Memory B cell (primary cell): Measurements from ENCODE around the gene PPP1R14C.
"Not testable (repeated sequence)": the region's sequence is repeated elsewhere in the genome, so short reads cannot be mapped to it uniquely, and the experiment has no call there.

ENCODE experiments used
- ATAC-seq: fragments of 150-1000 bp; cut with Tn5 transposase; 2 replicates; pipeline ENCODE4 v1.10.0; 2021; ENCODE audit warnings: low read depth, mild to moderate bottlenecking, moderate library complexity
- DNase-seq, 2 donors: peaks; one replicate each; pipeline ENCODE4 v3.0.0; 2022; ENCODE audit warnings: low spot score in 2 of 2
- H3K27ac Mint-ChIP-seq: one replicate; pipeline ENCODE4 v1.8.0; 2022; ENCODE audit warnings: mild to moderate bottlenecking, moderate library complexity, mixed read lengths
- H3K27me3 Mint-ChIP-seq: one replicate; pipeline ENCODE4 v1.8.0; 2022; ENCODE audit warnings: mixed read lengths
- H3K36me3 Mint-ChIP-seq: one replicate; pipeline ENCODE4 v1.8.0; 2022; ENCODE audit warnings: mild to moderate bottlenecking, mixed read lengths
- H3K4me1 Mint-ChIP-seq: one replicate; pipeline ENCODE4 v1.8.0; 2022; ENCODE audit warnings: mixed read lengths
- H3K4me3 Mint-ChIP-seq: one replicate; pipeline ENCODE4 v1.8.0; 2022; ENCODE audit warnings: mild to moderate bottlenecking, moderate library complexity, mixed read lengths
- H3K9me3 Mint-ChIP-seq: one replicate; pipeline ENCODE4 v1.8.0; 2022; ENCODE audit warnings: mixed read lengths

The PPP1R14C gene

DNA sequence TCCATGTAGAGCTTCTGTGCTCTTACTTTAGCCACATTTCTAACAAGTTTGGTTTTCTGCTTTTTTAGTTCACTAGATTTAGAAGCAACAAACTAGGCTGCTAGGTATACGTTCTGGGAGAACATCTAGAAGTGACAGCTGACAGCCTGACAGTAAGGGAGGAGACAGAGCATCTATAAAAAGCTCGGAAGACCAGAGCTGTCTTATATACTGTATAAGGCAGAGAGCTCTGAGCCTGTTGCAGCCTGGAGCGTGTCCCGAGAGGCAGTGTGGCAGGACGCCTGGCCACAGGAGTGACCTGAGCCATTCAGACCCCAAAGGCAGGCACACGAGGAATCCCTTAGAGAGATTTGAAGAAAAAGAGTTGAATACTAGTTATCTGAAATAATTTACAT is 24.6 kb downstream of the PPP1R14C start:
- no peak overlapping the region for H3K4me3 Mint-ChIP-seq
- H3K4me1 Mint-ChIP-seq: peaks cover 23% of the 10 kb centered on the region
- peak; percentile 26 for ATAC-seq
- H3K27me3 Mint-ChIP-seq: no peaks in the 10 kb centered on the region
- peak overlapping the region; percentile 87 for H3K27ac Mint-ChIP-seq
- DNase-seq: no peak
- H3K36me3 Mint-ChIP-seq: no peaks in the 10 kb centered on the region
- peaks cover 5% of the 10 kb centered on the region for H3K9me3 Mint-ChIP-seq

DNA sequence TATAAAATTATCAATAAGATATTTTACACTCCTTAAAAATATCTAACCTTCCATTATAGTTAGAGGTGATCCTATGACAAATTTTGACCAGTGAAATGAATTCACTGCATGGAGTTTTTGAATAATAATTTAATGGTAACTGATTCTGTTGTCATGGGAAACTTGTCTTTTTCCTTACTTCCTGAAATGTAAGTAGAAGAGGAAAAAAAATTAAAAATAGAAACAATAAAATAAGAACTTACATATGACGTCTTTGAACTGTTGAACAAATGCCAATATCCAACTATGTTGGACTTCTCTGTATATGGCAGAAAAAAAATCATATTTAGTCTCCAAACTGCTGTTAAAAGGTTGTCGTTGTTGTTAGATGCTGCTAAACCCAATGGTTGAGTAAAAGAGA is 26.3 kb downstream of the PPP1R14C start:
- H3K4me1 Mint-ChIP-seq: peaks cover 23% of the 10 kb centered on the region
- H3K36me3 Mint-ChIP-seq: no peaks in the 10 kb centered on the region
- H3K27me3 Mint-ChIP-seq: no peaks in the 10 kb centered on the region
- peak overlapping the region; percentile 11 for H3K4me3 Mint-ChIP-seq
- H3K27ac Mint-ChIP-seq: no peak overlapping the region
- DNase-seq: no peak
- ATAC-seq: no peak
- H3K9me3 Mint-ChIP-seq: peaks cover 5% of the 10 kb centered on the region

DNA sequence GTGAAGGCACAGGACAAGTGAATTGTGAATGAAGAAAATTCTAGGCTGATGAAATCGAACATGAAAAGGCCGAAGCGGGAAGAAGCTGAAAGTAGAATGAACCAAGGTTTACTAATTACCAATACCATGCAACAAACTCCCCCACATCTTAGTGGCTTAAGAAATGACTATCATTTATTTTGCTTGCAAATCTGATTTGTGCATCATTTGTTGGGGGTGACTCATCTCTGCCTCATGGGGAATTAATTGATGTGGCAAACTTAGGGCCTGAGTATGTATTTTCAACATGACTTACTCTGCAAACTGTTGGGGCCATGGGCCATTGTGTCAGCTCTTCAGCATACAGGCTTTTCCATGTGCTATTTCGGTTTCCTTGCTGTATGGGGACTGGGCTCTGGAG is 26.8 kb downstream of the PPP1R14C start:
- Mint-ChIP-seq H3K4me3 (peak overlapping the region; percentile 11), H3K27me3 (no peaks in the 10 kb centered on the region), H3K27ac (no peak overlapping the region), H3K4me1 (peaks cover 23% of the 10 kb centered on the region), H3K9me3 (peaks cover 5% of the 10 kb centered on the region), H3K36me3 (no peaks in the 10 kb centered on the region)
- ATAC-seq (no peak), DNase-seq (no peak)

- no peak overlapping the region for H3K4me3 Mint-ChIP-seq
- peaks cover 3% of the 10 kb centered on the region for H3K9me3 Mint-ChIP-seq
- H3K4me1 Mint-ChIP-seq: peaks cover 19% of the 10 kb centered on the region
- H3K27me3 Mint-ChIP-seq: no peaks in the 10 kb centered on the region
- no peak for ATAC-seq
- H3K36me3 Mint-ChIP-seq: no peaks in the 10 kb centered on the region
- DNase-seq: no peak
- H3K27ac Mint-ChIP-seq: no peak overlapping the region
Measured at GRCh38 chr6:150172929-150173328, 30.1 kb downstream of the PPP1R14C start.

DNA sequence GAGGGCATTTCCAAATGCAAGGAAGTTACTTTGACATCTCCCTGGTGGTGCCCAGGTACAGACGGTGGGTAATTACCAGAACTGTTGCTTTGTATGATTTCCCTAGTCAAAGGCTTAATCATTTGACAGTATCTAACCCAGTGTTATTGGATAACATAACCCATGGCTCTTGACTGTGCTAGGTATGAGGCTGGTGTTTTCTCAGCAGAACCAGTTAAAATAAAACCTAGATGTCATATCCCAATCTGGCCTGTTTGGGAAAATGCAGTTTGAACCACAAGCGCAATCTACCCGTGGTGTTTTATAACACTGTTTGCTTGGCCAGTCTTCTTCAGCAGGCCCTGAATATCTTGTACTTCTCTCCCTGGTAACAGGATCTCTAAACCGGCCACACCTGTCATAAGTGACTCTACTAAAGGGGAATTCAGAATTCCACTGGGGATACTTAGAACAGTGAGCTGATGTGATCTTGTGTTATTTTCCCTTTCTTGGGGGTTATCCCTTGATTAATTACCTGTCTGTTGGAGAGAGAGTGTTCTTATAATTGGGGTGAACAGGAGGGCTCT is 32.8 kb downstream of the PPP1R14C start:
- DNase-seq (no peak), ATAC-seq (no peak)
- no peaks in the 10 kb centered on the region for H3K9me3 Mint-ChIP-seq
- no peaks in the 10 kb centered on the region for H3K36me3 Mint-ChIP-seq
- H3K4me3 Mint-ChIP-seq: no peak overlapping the region
- peaks cover 9% of the 10 kb centered on the region for H3K4me1 Mint-ChIP-seq
- no peaks in the 10 kb centered on the region for H3K27me3 Mint-ChIP-seq
- H3K27ac Mint-ChIP-seq: no peak overlapping the region

GRCh38 chr6:150176152-150176551 is 33.3 kb downstream of the PPP1R14C start:
- Mint-ChIP-seq H3K36me3 (no peaks in the 10 kb centered on the region), H3K4me3 (no peak overlapping the region), H3K27me3 (no peaks in the 10 kb centered on the region), H3K27ac (no peak overlapping the region), H3K9me3 (no peaks in the 10 kb centered on the region), H3K4me1 (peaks cover 6% of the 10 kb centered on the region)
- DNase-seq: no peak
- ATAC-seq: no peak

GRCh38 chr6:150176659-150177058 is 33.8 kb downstream of the PPP1R14C start:
- H3K4me1 Mint-ChIP-seq: peaks cover 6% of the 10 kb centered on the region
- no peak overlapping the region for H3K4me3 Mint-ChIP-seq
- H3K27me3 Mint-ChIP-seq: no peaks in the 10 kb centered on the region
- ATAC-seq: no peak
- H3K9me3 Mint-ChIP-seq: no peaks in the 10 kb centered on the region
- H3K27ac Mint-ChIP-seq: no peak overlapping the region
- H3K36me3 Mint-ChIP-seq: no peaks in the 10 kb centered on the region
- DNase-seq: no peak

- DNase-seq (no peak), ATAC-seq (no peak)
- H3K36me3 Mint-ChIP-seq: no peaks in the 10 kb centered on the region
- H3K9me3 Mint-ChIP-seq: no peaks in the 10 kb centered on the region
- H3K4me3 Mint-ChIP-seq: no peak overlapping the region
- no peak overlapping the region for H3K27ac Mint-ChIP-seq
- H3K27me3 Mint-ChIP-seq: no peaks in the 10 kb centered on the region
- peaks cover 7% of the 10 kb centered on the region for H3K4me1 Mint-ChIP-seq
Measured at GRCh38 chr6:150177259-150177951, 34.6 kb downstream of the PPP1R14C start.

- DNase-seq (no peak), ATAC-seq (no peak)
- Mint-ChIP-seq H3K27ac (no peak overlapping the region), H3K4me3 (no peak overlapping the region), H3K27me3 (no peaks in the 10 kb centered on the region), H3K9me3 (no peaks in the 10 kb centered on the region), H3K4me1 (peaks cover 10% of the 10 kb centered on the region), H3K36me3 (no peaks in the 10 kb centered on the region)
Measured at GRCh38 chr6:150177952-150178520, 35.2 kb downstream of the PPP1R14C start.

- no peak for ATAC-seq
- Mint-ChIP-seq H3K36me3 (no peaks in the 10 kb centered on the region), H3K4me3 (no peak overlapping the region), H3K9me3 (no peaks in the 10 kb centered on the region), H3K27me3 (no peaks in the 10 kb centered on the region), H3K4me1 (peaks cover 13% of the 10 kb centered on the region), H3K27ac (no peak overlapping the region)
- DNase-seq: no peak
Measured at GRCh38 chr6:150179030-150179429, 36.2 kb downstream of the PPP1R14C start.

GRCh38 chr6:150179907-150180424 is 37.1 kb downstream of the PPP1R14C start:
- not testable (repeated sequence) for ATAC-seq, H3K4me3 Mint-ChIP-seq, H3K27ac Mint-ChIP-seq, DNase-seq, H3K36me3 Mint-ChIP-seq, H3K9me3 Mint-ChIP-seq, H3K27me3 Mint-ChIP-seq
- peaks cover 21% of the 10 kb centered on the region for H3K4me1 Mint-ChIP-seq

DNA sequence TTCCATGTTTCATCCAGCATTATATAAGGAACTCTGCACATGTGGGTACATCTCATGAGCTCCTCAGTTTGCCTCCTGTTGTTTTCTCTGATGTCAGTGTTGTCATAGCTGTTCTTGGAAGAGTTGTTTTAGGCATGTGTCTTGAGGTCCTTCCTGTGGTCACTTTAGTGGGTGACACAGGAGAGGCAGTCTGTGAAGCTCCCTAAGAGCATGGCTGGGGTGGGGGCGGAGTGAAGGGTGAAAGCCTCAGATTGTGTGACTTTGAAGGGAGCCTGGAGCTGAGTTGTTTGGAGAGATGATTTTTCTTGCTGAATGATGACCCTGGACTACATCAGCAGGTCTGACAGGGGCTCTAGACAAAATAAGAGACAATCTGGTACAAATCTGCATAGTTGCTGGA is 37.7 kb downstream of the PPP1R14C start:
- Mint-ChIP-seq H3K36me3 (no peaks in the 10 kb centered on the region), H3K27me3 (no peaks in the 10 kb centered on the region), H3K9me3 (no peaks in the 10 kb centered on the region), H3K4me3 (no peak overlapping the region), H3K4me1 (peaks cover 26% of the 10 kb centered on the region), H3K27ac (no peak overlapping the region)
- DNase-seq: no peak
- ATAC-seq: no peak

DNA sequence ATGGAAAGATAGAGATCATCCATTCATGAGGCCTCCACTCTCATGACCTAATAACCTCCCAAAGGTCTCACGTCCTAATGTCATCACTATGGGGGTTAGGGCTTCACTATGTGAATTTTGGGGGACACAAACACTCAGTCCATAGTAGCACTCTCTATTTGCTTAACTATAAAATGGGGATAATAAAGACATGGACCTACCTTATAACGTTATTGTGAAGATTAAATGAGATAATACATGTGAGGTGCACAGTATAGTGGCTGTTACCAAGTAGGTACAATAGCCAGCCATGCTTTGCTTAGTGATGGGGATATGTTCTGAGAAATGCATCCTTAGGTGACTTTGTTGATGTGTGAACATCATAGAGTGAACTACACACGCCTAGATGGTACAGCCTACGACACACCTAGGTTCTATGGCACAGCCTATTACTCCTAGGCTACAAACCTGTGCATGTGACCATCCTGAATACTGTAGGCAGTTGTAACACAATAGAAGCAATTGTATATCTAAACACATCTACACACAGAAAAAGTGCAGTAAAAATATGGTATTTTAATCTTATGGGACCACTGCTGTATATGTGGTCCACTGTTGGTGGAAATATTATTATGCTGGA is 39.7 kb downstream of the PPP1R14C start:
- H3K27me3 Mint-ChIP-seq: no peaks in the 10 kb centered on the region
- DNase-seq (no peak), ATAC-seq (no peak)
- H3K27ac Mint-ChIP-seq: no peak overlapping the region
- H3K36me3 Mint-ChIP-seq: no peaks in the 10 kb centered on the region
- no peak overlapping the region for H3K4me3 Mint-ChIP-seq
- H3K4me1 Mint-ChIP-seq: peaks cover 27% of the 10 kb centered on the region
- H3K9me3 Mint-ChIP-seq: no peaks in the 10 kb centered on the region

GRCh38 chr6:150183105-150183504 is 40.3 kb downstream of the PPP1R14C start:
- H3K27ac Mint-ChIP-seq: peak overlapping the region; percentile 70

More at GRCh38 chr6:150183105-150183504, 40.3 kb downstream of the PPP1R14C start:
- ATAC-seq (peak; percentile 38), DNase-seq (no peak)
- no peaks in the 10 kb centered on the region for H3K36me3 Mint-ChIP-seq
- H3K4me3 Mint-ChIP-seq: peak overlapping the region; percentile 74
- peaks cover 27% of the 10 kb centered on the region for H3K4me1 Mint-ChIP-seq
- no peaks in the 10 kb centered on the region for H3K27me3 Mint-ChIP-seq
- no peaks in the 10 kb centered on the region for H3K9me3 Mint-ChIP-seq
